Measurements from ENCODE around the gene FAF1. TPM values are rescaled to one million over a fixed set of nuclear protein-coding genes. Genes with fewer than 3 reads are reported as not detected.

Gene FAF1
- total RNA-seq, 4 donors from 2014 or later = 23.8 to 64.6 (median 43.9) TPM

GRCh38 chr1:50978852-50979781 lies 19.1 kb upstream of the FAF1 start:
- H3K36me3 ChIP-seq = no peaks in the 10 kb centered on the region
- intact Hi-C loops (cut with DNase I) = no loop called here
- no peaks in the 10 kb centered on the region for H3K27me3 ChIP-seq
- 48 to 49% methylated on average over 9 to 10 of the region's 10 CpGs for WGBS, 2 donors
- peak overlapping the region; percentile 78 to 97 (median 95) for H3K27ac ChIP-seq
- H3K9me3 ChIP-seq = no peaks in the 10 kb centered on the region
- H3K4me1 ChIP-seq = peaks cover 0 to 32% (median 0%) of the 10 kb centered on the region in 3 donors
- peak overlapping the region; percentile 68 to 94 (median 84) for H3K4me3 ChIP-seq
- TF ChIP-seq, protein P1, sequence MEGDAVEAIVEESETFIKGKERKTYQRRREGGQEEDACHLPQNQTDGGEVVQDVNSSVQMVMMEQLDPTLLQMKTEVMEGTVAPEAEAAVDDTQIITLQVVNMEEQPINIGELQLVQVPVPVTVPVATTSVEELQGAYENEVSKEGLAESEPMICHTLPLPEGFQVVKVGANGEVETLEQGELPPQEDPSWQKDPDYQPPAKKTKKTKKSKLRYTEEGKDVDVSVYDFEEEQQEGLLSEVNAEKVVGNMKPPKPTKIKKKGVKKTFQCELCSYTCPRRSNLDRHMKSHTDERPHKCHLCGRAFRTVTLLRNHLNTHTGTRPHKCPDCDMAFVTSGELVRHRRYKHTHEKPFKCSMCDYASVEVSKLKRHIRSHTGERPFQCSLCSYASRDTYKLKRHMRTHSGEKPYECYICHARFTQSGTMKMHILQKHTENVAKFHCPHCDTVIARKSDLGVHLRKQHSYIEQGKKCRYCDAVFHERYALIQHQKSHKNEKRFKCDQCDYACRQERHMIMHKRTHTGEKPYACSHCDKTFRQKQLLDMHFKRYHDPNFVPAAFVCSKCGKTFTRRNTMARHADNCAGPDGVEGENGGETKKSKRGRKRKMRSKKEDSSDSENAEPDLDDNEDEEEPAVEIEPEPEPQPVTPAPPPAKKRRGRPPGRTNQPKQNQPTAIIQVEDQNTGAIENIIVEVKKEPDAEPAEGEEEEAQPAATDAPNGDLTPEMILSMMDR (IDR thresholded peaks at IDR 0.05) = no peak
- TF ChIP-seq POLR2A (IDR thresholded peaks at IDR 0.05) = no peak
- no peak for DNase-seq

DNA sequence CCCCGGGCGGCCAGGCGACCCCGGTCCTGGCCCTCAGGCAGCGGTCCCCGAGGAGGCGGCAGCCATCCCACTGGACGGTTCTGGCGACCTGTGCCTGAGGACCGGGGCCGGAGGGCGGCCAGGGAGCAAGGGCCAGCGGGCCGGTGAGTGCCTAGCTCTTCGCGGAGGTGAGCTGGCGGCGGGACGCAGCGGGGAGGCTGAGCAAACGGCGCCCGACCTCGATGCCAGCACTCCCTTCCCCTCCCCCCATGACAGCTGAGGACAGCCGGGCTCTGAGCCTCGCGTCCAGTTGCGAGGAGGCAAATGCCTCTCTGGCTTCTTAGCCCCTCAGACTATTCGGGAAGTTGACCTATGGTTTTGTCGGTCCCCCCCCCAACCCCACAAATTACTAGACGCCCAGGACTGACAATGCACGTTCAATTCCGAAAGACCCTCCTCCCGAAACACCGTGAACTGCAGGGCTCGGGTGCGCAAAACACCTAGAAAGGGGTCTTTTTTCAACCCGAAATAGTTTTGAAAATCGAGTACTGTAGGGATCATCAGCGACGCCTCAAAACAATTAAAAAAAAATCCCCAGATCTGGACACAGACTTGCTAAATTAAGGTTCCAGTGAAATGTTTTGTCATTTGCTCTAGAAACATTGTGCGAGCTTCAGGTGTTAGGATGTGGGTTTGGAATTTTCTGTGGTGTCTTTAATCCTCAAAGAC lies 18.2 kb upstream of the FAF1 start:
- H3K9me3 ChIP-seq = no peaks in the 10 kb centered on the region
- peak overlapping the region; percentile 78 to 97 (median 95) for H3K27ac ChIP-seq
- no peak for DNase-seq
- no peaks in the 10 kb centered on the region for H3K27me3 ChIP-seq
- H3K4me1 ChIP-seq = peaks cover 0 to 33% (median 0%) of the 10 kb centered on the region in 3 donors
- intact Hi-C loops (cut with DNase I) = no loop called here
- TF ChIP-seq, protein P1 (IDR thresholded peaks at IDR 0.05) = no peak
- TF ChIP-seq POLR2A (IDR thresholded peaks at IDR 0.05) = peak in 1 of 4 donors; percentile 24
- 6 to 15% methylated on average over 6 to 14 of the region's 42 CpGs for WGBS, 2 donors
- no peaks in the 10 kb centered on the region for H3K36me3 ChIP-seq
- H3K4me3 ChIP-seq = peak overlapping the region; percentile 68 to 94 (median 84)

- no peaks in the 10 kb centered on the region for H3K27me3 ChIP-seq
- peak overlapping the region; percentile 78 to 97 (median 95) for H3K27ac ChIP-seq
- H3K36me3 ChIP-seq = no peaks in the 10 kb centered on the region
- intact Hi-C loops (cut with DNase I) = no loop called here
- 0 to 2% methylated on average over 2 to 11 of the region's 63 CpGs for WGBS, 2 donors
- no peaks in the 10 kb centered on the region for H3K9me3 ChIP-seq
- TF ChIP-seq, protein P1 (IDR thresholded peaks at IDR 0.05) = no peak
- no peak for TF ChIP-seq POLR2A (IDR thresholded peaks at IDR 0.05)
- no peak for DNase-seq
- peak overlapping the region; percentile 68 to 94 (median 84) for H3K4me3 ChIP-seq
- peaks cover 0 to 40% (median 0%) of the 10 kb centered on the region in 3 donors for H3K4me1 ChIP-seq
These were observed 17.6 kb upstream of the FAF1 start for GRCh38 chr1:50977575-50978143.

DNA sequence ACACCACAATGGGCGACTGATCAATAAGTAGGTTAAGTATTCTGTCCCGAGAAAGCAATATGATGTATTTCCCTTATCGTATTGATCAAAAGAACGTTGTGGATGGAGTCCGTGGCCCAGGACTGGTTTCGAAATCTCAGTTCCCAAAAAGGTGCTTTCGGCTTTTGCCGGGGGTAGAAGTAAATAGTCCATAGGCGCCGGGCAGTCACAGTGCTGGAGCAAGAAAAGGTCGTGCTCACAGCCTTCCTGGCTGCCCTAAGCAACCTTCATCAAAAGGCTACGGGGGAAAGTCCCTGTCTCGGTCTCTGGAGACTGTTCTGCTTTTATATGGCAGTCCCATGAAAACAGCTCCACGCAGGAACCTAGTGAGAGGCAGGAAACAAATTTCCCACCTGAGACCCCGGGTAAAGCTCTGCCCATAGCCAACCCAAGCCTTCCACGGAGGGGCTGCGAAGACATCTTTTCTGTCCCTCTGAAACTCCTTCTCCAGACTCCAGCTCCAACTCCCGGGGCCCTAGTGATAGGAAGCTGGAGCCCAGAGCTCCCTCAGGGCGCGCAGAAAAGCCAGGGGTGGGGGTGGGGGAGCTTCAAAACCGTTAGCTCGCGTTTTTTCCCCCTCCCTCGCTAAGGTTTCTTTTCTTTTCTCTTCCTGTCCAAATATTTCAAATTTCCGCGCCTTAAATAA lies 17.0 kb upstream of the FAF1 start:
- intact Hi-C loops (cut with DNase I) = no loop called here
- Histone ChIP-seq H3K27me3 (no peaks in the 10 kb centered on the region), H3K4me3 (peak overlapping the region; percentile 68 to 94 (median 84)), H3K36me3 (no peaks in the 10 kb centered on the region), H3K27ac (peak overlapping the region; percentile 78 to 97 (median 95)), H3K4me1 (peaks cover 0 to 44% (median 0%) of the 10 kb centered on the region in 3 donors), H3K9me3 (no peaks in the 10 kb centered on the region)
- DNase-seq = no peak
- WGBS, 2 donors = 3 to 6% methylated on average over 22 to 26 of the region's 26 CpGs
- TF ChIP-seq POLR2A (IDR thresholded peaks at IDR 0.05) = no peak
- TF ChIP-seq, protein P1 (IDR thresholded peaks at IDR 0.05) = no peak

Measured in esophagus squamous epithelium (tissue), 5 donors.